DOHH2 (cell line): ENCODE results near the gene PCSK5.

Experiments
- H3F3A ChIP-seq: fragments of 200-600 bp; sonication (generic), shearing (Covaris generic); 2 replicates; pipeline ENCODE4 v1.6.0; 2016; ENCODE audit warnings: antibody characterized with exemption, mild to moderate bottlenecking; ENCODE audit not compliant: control insufficient read depth, insufficient read depth
- H3K27ac ChIP-seq: fragments of 200-600 bp; sonication (generic); 2 replicates; pipeline ENCODE4 v1.5.1; 2014; ENCODE audit warnings: low read depth, mild to moderate bottlenecking, low read length, moderate library complexity
- H3K27me3 ChIP-seq: fragments of 200-600 bp; sonication (generic); 2 replicates; pipeline ENCODE4 v1.6.1; 2014; ENCODE audit warnings: mild to moderate bottlenecking, low read length, mixed read lengths; ENCODE audit not compliant: control insufficient read depth
- H3K36me3 ChIP-seq: fragments of 200-600 bp; sonication (generic); 2 replicates; pipeline ENCODE4 v1.6.1; 2014; ENCODE audit warnings: mild to moderate bottlenecking, low read length, moderate library complexity, mixed read lengths; ENCODE audit not compliant: control insufficient read depth
- H3K4me1 ChIP-seq: fragments of 200-600 bp; sonication (generic); 2 replicates; pipeline ENCODE4 v1.6.1; 2014; ENCODE audit warnings: mild to moderate bottlenecking, low read length, mixed read lengths; ENCODE audit not compliant: control insufficient read depth
- H3K4me2 ChIP-seq: fragments of 200-600 bp; sonication (generic); 2 replicates; pipeline ENCODE4 v1.6.0; 2014; ENCODE audit warnings: mild to moderate bottlenecking, low read length, moderate library complexity
- H3K4me3 ChIP-seq: fragments of 200-600 bp; sonication (generic); 2 replicates; pipeline ENCODE4 v1.5.1; 2014; ENCODE audit warnings: mild to moderate bottlenecking, low read length, mixed read lengths
- H3K79me2 ChIP-seq: fragments of 200-600 bp; sonication (generic); 2 replicates; pipeline ENCODE4 v1.6.1; 2014; ENCODE audit warnings: mild to moderate bottlenecking, low read length, mixed read lengths; ENCODE audit not compliant: control insufficient read depth
- H3K9me2 ChIP-seq: fragments of 200-600 bp; sonication (generic); replicated peaks from 2 replicates; pipeline ENCODE4 v1.6.1; 2014; ENCODE audit warnings: mild to moderate bottlenecking, low read length, mixed read lengths; ENCODE audit not compliant: control insufficient read depth
- H3K9me3 ChIP-seq: fragments of 200-600 bp; sonication (generic); 2 replicates; pipeline ENCODE4 v1.6.1; 2014; ENCODE audit warnings: antibody characterized with exemption, low read length, mixed read lengths; ENCODE audit not compliant: control insufficient read depth, insufficient read depth
- H4K20me1 ChIP-seq: fragments of 200-600 bp; sonication (generic); 2 replicates; pipeline ENCODE4 v1.6.0; 2014; ENCODE audit warnings: low read depth, mild to moderate bottlenecking, antibody characterized with exemption, low read length, moderate library complexity; ENCODE audit not compliant: control insufficient read depth, insufficient read depth
- EZH2phosphoT487 ChIP-seq: fragments of 200-600 bp; sonication (generic); IDR thresholded peaks from 2 replicates; pipeline ENCODE4 v1.6.1; 2017; ENCODE audit warnings: borderline replicate concordance, mild to moderate bottlenecking, antibody characterized with exemption, low read length, moderate library complexity, mixed read lengths
- TF ChIP-seq, protein P1 (sequence below): fragments of 200-600 bp; sonication (generic); IDR thresholded peaks from one replicate; pipeline ENCODE4 v1.5.1; 2014; ENCODE audit warnings: antibody characterized with exemption, mild to moderate bottlenecking, low read depth, low read length; ENCODE audit not compliant: poor library complexity, severe bottlenecking

Gene PCSK5

DNA sequence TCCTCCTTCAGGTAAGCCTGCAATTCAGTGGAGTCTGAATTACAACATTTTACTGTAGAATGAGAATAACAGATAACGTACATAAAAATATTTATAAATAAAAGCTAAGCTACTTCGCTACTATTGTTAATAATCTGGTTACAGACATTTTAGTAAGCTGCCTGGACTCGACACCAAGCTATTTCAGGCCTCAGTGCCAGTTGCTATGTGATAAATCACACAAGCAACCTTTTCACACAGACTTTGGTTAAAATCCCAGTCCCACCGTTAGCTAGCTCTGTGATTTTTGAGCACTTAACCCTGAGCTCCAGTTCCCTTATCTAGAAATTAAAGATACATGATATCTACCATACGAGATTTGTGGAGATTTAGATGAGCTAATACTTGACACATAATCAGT is 403.8 kb downstream of the PCSK5 start:
- Histone ChIP-seq H3K4me1 (no peaks in the 10 kb centered on the region), H3K79me2 (no peaks in the 10 kb centered on the region)
- TF ChIP-seq EZH2phosphoT487: no peak
- TF ChIP-seq, protein P1, sequence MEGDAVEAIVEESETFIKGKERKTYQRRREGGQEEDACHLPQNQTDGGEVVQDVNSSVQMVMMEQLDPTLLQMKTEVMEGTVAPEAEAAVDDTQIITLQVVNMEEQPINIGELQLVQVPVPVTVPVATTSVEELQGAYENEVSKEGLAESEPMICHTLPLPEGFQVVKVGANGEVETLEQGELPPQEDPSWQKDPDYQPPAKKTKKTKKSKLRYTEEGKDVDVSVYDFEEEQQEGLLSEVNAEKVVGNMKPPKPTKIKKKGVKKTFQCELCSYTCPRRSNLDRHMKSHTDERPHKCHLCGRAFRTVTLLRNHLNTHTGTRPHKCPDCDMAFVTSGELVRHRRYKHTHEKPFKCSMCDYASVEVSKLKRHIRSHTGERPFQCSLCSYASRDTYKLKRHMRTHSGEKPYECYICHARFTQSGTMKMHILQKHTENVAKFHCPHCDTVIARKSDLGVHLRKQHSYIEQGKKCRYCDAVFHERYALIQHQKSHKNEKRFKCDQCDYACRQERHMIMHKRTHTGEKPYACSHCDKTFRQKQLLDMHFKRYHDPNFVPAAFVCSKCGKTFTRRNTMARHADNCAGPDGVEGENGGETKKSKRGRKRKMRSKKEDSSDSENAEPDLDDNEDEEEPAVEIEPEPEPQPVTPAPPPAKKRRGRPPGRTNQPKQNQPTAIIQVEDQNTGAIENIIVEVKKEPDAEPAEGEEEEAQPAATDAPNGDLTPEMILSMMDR: no peak

DNA sequence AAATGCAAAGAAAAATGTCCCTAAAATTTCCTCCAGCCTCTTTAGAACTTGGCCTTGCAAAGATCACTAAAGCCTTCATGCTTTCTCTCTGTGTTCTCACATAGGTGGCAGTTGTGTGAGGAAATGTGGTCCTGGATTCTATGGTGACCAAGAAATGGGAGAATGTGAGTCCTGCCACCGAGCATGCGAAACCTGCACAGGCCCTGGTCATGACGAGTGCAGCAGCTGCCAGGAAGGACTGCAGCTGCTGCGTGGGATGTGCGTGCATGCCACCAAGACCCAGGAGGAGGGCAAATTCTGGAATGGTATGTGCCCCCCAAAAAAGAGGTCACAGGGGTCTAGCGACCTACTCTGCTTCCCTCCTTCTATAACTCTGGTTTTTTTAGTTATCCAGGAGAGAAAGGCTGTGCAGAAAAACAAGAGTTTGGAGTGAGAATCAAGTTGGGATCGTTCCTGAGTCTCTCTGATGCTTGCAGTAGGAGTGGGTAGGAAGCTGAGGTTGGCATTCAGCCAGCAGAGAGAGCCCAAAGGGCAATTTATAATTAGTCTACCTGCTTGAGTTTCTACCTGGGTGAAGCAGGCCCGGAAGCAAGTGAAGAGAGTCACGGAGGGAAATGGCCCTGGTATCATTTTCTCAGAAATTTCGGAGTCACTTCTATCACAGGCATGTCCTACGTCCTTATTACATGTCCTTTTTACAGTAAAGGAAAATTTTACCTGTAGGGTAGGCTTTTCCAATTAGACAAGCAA is 406.3 kb downstream of the PCSK5 start:
- Histone ChIP-seq H3K4me2 (no peak overlapping the region), H3K79me2 (no peaks in the 10 kb centered on the region), H3K9me2 (no peaks in the 10 kb centered on the region), H3K9me3 (no peaks in the 10 kb centered on the region), H3K4me3 (no peak overlapping the region), H4K20me1 (no peaks in the 10 kb centered on the region), H3F3A (no peaks in the 10 kb centered on the region), H3K27me3 (no peaks in the 10 kb centered on the region), H3K4me1 (no peaks in the 10 kb centered on the region), H3K27ac (no peak overlapping the region), H3K36me3 (no peaks in the 10 kb centered on the region)
- no peak for TF ChIP-seq EZH2phosphoT487
- TF ChIP-seq, protein P1: no peak

More for the DNA sequence above, 403.8 kb downstream of the PCSK5 start:
- Histone ChIP-seq H3K36me3 (no peaks in the 10 kb centered on the region), H4K20me1 (no peaks in the 10 kb centered on the region), H3K27me3 (no peaks in the 10 kb centered on the region), H3K4me3 (no peak overlapping the region), H3K4me2 (no peak overlapping the region), H3F3A (no peaks in the 10 kb centered on the region), H3K9me3 (no peaks in the 10 kb centered on the region), H3K9me2 (no peaks in the 10 kb centered on the region), H3K27ac (no peak overlapping the region)

GRCh38 chr9:76297721-76298239 is 407.3 kb downstream of the PCSK5 start:
- H3K4me2 ChIP-seq: no peak overlapping the region
- H3K9me2 ChIP-seq: no peaks in the 10 kb centered on the region
- H3K9me3 ChIP-seq: no peaks in the 10 kb centered on the region
- no peaks in the 10 kb centered on the region for H3K79me2 ChIP-seq
- H3K36me3 ChIP-seq: no peaks in the 10 kb centered on the region
- TF ChIP-seq, protein P1: no peak
- TF ChIP-seq EZH2phosphoT487: no peak
- no peaks in the 10 kb centered on the region for H3K27me3 ChIP-seq
- no peak overlapping the region for H3K4me3 ChIP-seq
- no peak overlapping the region for H3K27ac ChIP-seq
- H3F3A ChIP-seq: no peaks in the 10 kb centered on the region
- no peaks in the 10 kb centered on the region for H4K20me1 ChIP-seq
- no peaks in the 10 kb centered on the region for H3K4me1 ChIP-seq
